Keratinocyte (primary cell): ENCODE results near the gene TMEM207. TPM values are rescaled to one million over a fixed set of nuclear protein-coding genes. Genes with fewer than 3 reads are reported as not detected.

Experiments
- DNase-seq: peaks from one replicate; pipeline ENCODE4 v3.0.0-alpha.2; 2011; ENCODE audit warnings: low read depth, missing footprints, low spot score
- FAIRE-seq: peaks from 2 replicates; lab custom pipeline; 2011; peaks lifted over from hg19 to GRCh38; lab: Jason Lieb, UNC
- H2AFZ ChIP-seq: 2 replicates; pipeline ENCODE4 v1.6.0; 2012; ENCODE audit warnings: low read length, control low read depth, inconsistent platforms; ENCODE audit not compliant: control insufficient read depth
- H3K27ac ChIP-seq: 2 replicates; pipeline ENCODE4 v1.5.1; 2011; ENCODE audit warnings: low read length; ENCODE audit not compliant: control insufficient read depth, insufficient read depth
- H3K27me3 ChIP-seq: 3 replicates; pipeline ENCODE4 v1.6.0; 2011; ENCODE audit warnings: low read length; ENCODE audit not compliant: control insufficient read depth, insufficient read depth; ENCODE audit errors: extremely low read depth
- H3K36me3 ChIP-seq, 2 experiments: 2 replicates in 1 of 2; 3 replicates in 1 of 2; pipeline ENCODE4 v1.5.1; 2011; ENCODE audit warnings: low read length in 2 of 2, mild to moderate bottlenecking in 1 of 2; ENCODE audit not compliant: control insufficient read depth in 2 of 2, insufficient read depth in 2 of 2; ENCODE audit errors: extremely low read depth in 1 of 2
- H3K4me1 ChIP-seq: 3 replicates; pipeline ENCODE4 v1.5.1; 2011; ENCODE audit warnings: low read length; ENCODE audit not compliant: control insufficient read depth, insufficient read depth; ENCODE audit errors: extremely low read depth
- H3K4me2 ChIP-seq: 3 replicates; pipeline ENCODE4 v1.6.0; 2011; ENCODE audit warnings: low read depth, low read length; ENCODE audit not compliant: control insufficient read depth, insufficient read depth; ENCODE audit errors: extremely low read depth
- H3K4me3 ChIP-seq, 3 experiments: fragments of 200-600 bp in 1 of 3; sonication (generic) in 1 of 3; 2 replicates in 2 of 3; 3 replicates in 1 of 3; pipeline ENCODE4 v1.5.1; 2011 to 2016; ENCODE audit warnings: low read length in 3 of 3, mild to moderate bottlenecking in 3 of 3, control low read depth in 2 of 3, inconsistent platforms in 1 of 3, low read depth in 1 of 3, mixed read lengths in 1 of 3, mixed run types in 1 of 3, moderate library complexity in 1 of 3; ENCODE audit not compliant: control insufficient read depth in 2 of 3, insufficient read depth in 2 of 3; ENCODE audit errors: extremely low read depth in 1 of 3
- H3K79me2 ChIP-seq: 2 replicates; pipeline ENCODE4 v1.6.0; 2012; ENCODE audit warnings: low read length; ENCODE audit not compliant: control insufficient read depth, insufficient read depth
- H3K9ac ChIP-seq: 3 replicates; pipeline ENCODE4 v1.6.0; 2011; ENCODE audit warnings: low read length; ENCODE audit not compliant: control insufficient read depth, insufficient read depth; ENCODE audit errors: extremely low read depth
- H3K9me1 ChIP-seq: 3 replicates; pipeline ENCODE4 v1.6.0; 2011; ENCODE audit warnings: low read length; ENCODE audit not compliant: control insufficient read depth, insufficient read depth; ENCODE audit errors: extremely low read depth
- H3K9me3 ChIP-seq: 2 replicates; pipeline ENCODE4 v1.5.1; 2012; ENCODE audit warnings: low read depth, low read length; ENCODE audit not compliant: control insufficient read depth
- H4K20me1 ChIP-seq: 3 replicates; pipeline ENCODE4 v1.6.0; 2011; ENCODE audit warnings: low read length; ENCODE audit not compliant: control insufficient read depth, insufficient read depth; ENCODE audit errors: extremely low read depth
- EZH2 ChIP-seq: IDR thresholded peaks from one replicate; pipeline ENCODE4 v1.6.1; 2012; ENCODE audit warnings: inconsistent platforms, mild to moderate bottlenecking, low read length, moderate library complexity
- dilution Hi-C: fragments of 300-500 bp; cut with MboI; formaldehyde crosslinking; loops from one replicate; pipeline ENCODE4 v1.7.0; 2020; ENCODE audit warnings: low sequenced_read_pairs; ENCODE audit not compliant: extremely low pct_ligation_motif_present
- polyA plus RNA-seq, 5 experiments: library from polyadenylated mRNA; depleted of rRNA in 3 of 5; stranded (reverse) in 3 of 5; stranded (forward) in 1 of 5; unstranded in 1 of 5; fragments of >200 nt; gene quantifications; 1 replicate in 1 of 5; 2 replicates in 3 of 5; 3 replicates in 1 of 5; pipeline versions ENCODE4 v1.2.1 to v1.2.3, GENCODE V29; 2011 to 2012; ENCODE audit warnings: missing spikeins in 2 of 5, low read depth in 1 of 5, low replicate concordance in 1 of 5
- TF ChIP-seq, protein P1 (sequence below), 3 experiments: IDR thresholded peaks in 1 of 3; conservative IDR thresholded peaks in 1 of 3; optimal IDR thresholded peaks in 1 of 3; 2 replicates in 2 of 3; 3 replicates in 1 of 3; pipeline versions ENCODE3 to v1.5.1; 2011; ENCODE audit warnings: low read length in 3 of 3, mild to moderate bottlenecking in 3 of 3, moderate library complexity in 2 of 3, control low read depth in 1 of 3, inconsistent platforms in 1 of 3; ENCODE audit not compliant: insufficient read depth in 2 of 3; ENCODE audit errors: extremely low read depth in 1 of 3

Gene TMEM207
- polyA plus RNA-seq, 1 donor (not counting 4 experiments of a cell fraction or from before 2014, with no cell fraction given), result not detected

- Histone ChIP-seq H3K4me3 (no peak overlapping the region), H3K27me3 (no peaks in the 10 kb centered on the region), H2AFZ (peak overlapping the region; percentile 31), H4K20me1 (no peaks in the 10 kb centered on the region), H3K36me3 (no peaks in the 10 kb centered on the region), H3K9ac (peak overlapping the region; percentile 34), H3K9me1 (no peaks in the 10 kb centered on the region), H3K79me2 (no peaks in the 10 kb centered on the region), H3K4me2 (peak overlapping the region; percentile 49), H3K27ac (peak overlapping the region; percentile 91), H3K4me1 (peaks cover 53% of the 10 kb centered on the region), H3K9me3 (no peaks in the 10 kb centered on the region)
- DNase-seq, result no peak
- TF ChIP-seq EZH2, result no peak
- TF ChIP-seq, protein P1, sequence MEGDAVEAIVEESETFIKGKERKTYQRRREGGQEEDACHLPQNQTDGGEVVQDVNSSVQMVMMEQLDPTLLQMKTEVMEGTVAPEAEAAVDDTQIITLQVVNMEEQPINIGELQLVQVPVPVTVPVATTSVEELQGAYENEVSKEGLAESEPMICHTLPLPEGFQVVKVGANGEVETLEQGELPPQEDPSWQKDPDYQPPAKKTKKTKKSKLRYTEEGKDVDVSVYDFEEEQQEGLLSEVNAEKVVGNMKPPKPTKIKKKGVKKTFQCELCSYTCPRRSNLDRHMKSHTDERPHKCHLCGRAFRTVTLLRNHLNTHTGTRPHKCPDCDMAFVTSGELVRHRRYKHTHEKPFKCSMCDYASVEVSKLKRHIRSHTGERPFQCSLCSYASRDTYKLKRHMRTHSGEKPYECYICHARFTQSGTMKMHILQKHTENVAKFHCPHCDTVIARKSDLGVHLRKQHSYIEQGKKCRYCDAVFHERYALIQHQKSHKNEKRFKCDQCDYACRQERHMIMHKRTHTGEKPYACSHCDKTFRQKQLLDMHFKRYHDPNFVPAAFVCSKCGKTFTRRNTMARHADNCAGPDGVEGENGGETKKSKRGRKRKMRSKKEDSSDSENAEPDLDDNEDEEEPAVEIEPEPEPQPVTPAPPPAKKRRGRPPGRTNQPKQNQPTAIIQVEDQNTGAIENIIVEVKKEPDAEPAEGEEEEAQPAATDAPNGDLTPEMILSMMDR (optimal IDR thresholded peaks at IDR 0.05 in 1 of 3, IDR thresholded peaks at IDR 0.05 in 1 of 3, conservative IDR thresholded peaks at IDR 0.05 in 1 of 3; ENCODE audit: extremely low read depth in 1 of 3, insufficient read depth in 2 of 3, low read length in 3 of 3), result no peak
- dilution Hi-C loops, result no loop called here
- no peak for FAIRE-seq
Observed at GRCh38 chr3:190381441-190381840, 68.3 kb downstream of the TMEM207 start.

- H3K4me3 ChIP-seq, result no peak overlapping the region
- dilution Hi-C loops, result no loop called here
- no peaks in the 10 kb centered on the region for H3K9me1 ChIP-seq
- no peaks in the 10 kb centered on the region for H3K79me2 ChIP-seq
- H3K4me2 ChIP-seq, result no peak overlapping the region
- peaks cover 45% of the 10 kb centered on the region for H3K4me1 ChIP-seq
- TF ChIP-seq, protein P1 (optimal IDR thresholded peaks at IDR 0.05 in 1 of 3, IDR thresholded peaks at IDR 0.05 in 1 of 3, conservative IDR thresholded peaks at IDR 0.05 in 1 of 3; ENCODE audit: extremely low read depth in 1 of 3, insufficient read depth in 2 of 3, low read length in 3 of 3), result no peak
- TF ChIP-seq EZH2, result no peak
- H4K20me1 ChIP-seq, result no peaks in the 10 kb centered on the region
- DNase-seq (no peak), FAIRE-seq (no peak)
- H3K9ac ChIP-seq, result no peak overlapping the region
- no peak overlapping the region for H2AFZ ChIP-seq
- no peaks in the 10 kb centered on the region for H3K36me3 ChIP-seq
- H3K9me3 ChIP-seq, result no peaks in the 10 kb centered on the region
- no peaks in the 10 kb centered on the region for H3K27me3 ChIP-seq
- no peak overlapping the region for H3K27ac ChIP-seq
Observed at GRCh38 chr3:190380184-190380583, 69.5 kb downstream of the TMEM207 start.

Other genes starting within 250 kb of the TMEM207 start
- gene CLDN1, start 127.5 kb downstream of the TMEM207 start, polyA plus RNA-seq, result 126 to 406 TPM (median 218 TPM) in 3 replicates
- 0.52 to 2.6 TPM (median 0.88 TPM) in 3 replicates for gene CLDN16, start 61.7 kb downstream of the TMEM207 start, polyA plus RNA-seq
- 62.8 to 93.5 TPM (median 69.7 TPM) in 3 replicates for gene IL1RAP, start 64.2 kb upstream of the TMEM207 start, polyA plus RNA-seq